Globus pallidus (tissue), 1 donor: Measurements from ENCODE around the gene NUBP2.

Source experiments
- DNase-seq: peaks from one replicate; pipeline ENCODE4 v3.0.0-alpha.2; 2015; ENCODE audit warnings: low spot score

Gene NUBP2

DNA sequence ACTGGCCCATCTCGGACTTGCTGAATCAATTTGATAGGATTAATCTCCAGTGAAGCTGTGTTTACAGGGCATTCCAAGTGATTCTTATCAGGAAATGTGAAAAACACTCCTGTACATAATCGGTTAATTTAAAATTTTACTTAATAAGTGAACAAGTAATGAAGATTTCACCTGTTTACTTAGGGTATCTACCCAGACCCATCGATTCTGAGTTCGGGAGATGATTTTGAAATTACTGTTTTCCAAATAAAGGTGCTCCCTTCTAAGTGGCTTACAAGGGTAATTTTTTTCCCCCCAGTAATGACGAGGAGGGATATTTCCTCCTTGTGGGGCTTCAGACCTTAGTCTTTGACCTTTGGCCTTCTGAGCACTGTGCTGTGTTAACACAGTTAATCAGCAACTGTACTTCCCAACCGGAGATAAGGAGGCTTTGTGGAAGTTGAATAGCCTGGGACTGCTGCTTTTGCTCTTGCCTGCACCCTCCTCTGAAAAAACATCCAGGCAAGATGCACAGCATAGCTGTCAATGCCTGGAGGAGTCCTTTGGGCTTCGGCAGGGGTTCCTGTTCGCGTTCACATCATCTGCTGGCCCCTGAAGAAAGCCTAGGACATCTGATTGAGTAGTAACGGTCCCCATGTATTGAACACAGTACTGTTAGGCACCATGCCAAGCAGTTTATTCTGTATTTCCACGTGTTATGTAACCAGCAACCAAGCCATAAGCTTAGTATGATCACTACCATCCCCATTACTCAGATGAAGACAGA lies 46.1 kb downstream of the NUBP2 start:
- DNase-seq, result no peak

DNA sequence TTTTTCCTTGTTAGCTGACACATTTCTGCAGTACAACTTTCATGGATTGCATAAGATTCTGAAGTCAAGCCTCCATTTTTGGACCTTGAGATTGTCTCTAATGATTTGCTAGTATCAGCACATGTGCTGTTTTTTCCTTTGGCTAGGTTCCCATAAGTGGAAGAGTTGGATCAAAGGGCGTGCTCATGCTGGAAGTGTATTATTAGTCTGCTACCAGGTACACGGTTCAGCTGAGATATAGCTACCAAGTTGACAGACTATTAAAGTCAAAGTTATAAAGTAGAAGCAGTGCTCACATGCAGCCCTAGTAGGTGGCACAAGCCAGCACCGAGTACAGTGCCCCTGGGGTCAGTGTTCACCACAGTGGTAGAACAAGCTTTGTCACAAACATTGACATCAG lies 47.5 kb downstream of the NUBP2 start:
- DNase-seq, result no peak

GRCh38 chr16:1831186-1832075 lies 48.7 kb downstream of the NUBP2 start:
- DNase-seq, result no peak

- no peak for DNase-seq
Observed at GRCh38 chr16:1832838-1833454, 50.2 kb downstream of the NUBP2 start.

GRCh38 chr16:1834096-1834495 lies 51.3 kb downstream of the NUBP2 start:
- DNase-seq, result no peak
